ENCODE results near the gene SCAMP2.
A peak's percentile ranks its signal among the peaks of the same experiment; 100 is the strongest.

Gene SCAMP2

GRCh38 chr15:74873756-74874424 lies 725 bp upstream of the SCAMP2 start:
- peak overlapping the region; percentile 69 for H3K27ac ChIP-seq
- TF ChIP-seq CTCF (conservative IDR thresholded peaks at IDR 0.05) (no peak), ZFX (IDR thresholded peaks at IDR 0.05) (no peak)

- TF ChIP-seq ZFX (IDR thresholded peaks at IDR 0.05) (no peak), CTCF (conservative IDR thresholded peaks at IDR 0.05) (no peak)
- peak overlapping the region; percentile 69 for H3K27ac ChIP-seq
Observed at GRCh38 chr15:74872702-74873035, 496 bp downstream of the SCAMP2 start.

DNA sequence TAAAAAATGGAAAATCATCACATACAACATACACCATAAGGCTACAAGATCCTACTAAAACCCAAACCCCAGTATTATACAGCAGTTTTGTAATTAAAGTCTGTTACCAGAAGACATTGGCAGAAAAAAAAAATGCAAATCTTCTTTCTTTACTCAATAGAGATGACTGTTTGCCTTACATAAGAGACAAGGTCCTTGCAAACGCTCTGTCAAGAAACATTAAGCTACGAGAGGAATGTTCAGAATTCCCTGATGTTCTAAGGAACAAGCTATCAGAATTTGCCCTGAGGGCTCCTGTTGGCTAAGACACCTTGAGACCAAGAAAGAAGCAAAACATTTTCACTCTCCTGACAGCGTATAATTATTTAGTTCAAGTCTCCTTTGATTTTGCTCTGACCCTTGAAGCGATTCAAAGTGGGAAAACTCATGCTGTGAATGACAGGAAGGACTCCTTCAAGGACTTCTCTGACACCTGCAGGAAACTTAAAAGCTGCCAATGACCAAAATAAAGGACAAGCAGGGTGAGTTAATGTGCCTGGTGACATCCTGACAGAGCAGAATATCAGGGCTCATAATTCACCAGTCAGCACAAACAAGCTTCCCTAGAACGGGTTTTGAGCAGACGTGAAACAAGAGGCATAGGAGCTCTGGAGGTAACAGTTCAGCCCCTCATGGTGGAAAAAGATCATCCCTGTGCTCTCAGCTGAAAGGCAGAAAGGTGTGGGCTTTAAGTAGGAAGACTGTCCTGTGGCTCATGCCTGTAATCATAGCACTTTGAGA lies 2.5 kb downstream of the SCAMP2 start:
- no peak overlapping the region for H3K27ac ChIP-seq
- TF ChIP-seq CTCF (conservative IDR thresholded peaks at IDR 0.05) = no peak
- no peak for TF ChIP-seq ZFX (IDR thresholded peaks at IDR 0.05)

- TF ChIP-seq CTCF (conservative IDR thresholded peaks at IDR 0.05) (no peak), ZFX (IDR thresholded peaks at IDR 0.05) (no peak)
- H3K27ac ChIP-seq = no peak overlapping the region
Observed at GRCh38 chr15:74869726-74870407, 3.3 kb downstream of the SCAMP2 start.

DNA sequence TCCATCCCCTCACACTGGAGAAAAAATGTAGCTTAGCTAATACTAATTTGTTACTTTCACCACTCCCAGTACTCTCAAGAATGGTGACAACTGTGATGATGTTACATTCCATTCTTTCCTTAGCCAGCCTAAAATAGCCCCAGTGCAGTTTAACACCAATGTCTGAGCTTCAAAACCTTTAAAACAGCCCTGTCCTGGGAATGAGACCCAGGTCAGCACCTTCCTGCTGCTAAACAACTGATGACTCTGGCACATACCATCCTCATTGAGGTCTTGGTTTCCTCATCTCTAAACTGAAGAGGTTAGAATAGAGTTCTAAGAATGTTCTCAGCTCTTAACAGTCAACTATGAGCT lies 3.8 kb downstream of the SCAMP2 start:
- no peak overlapping the region for H3K27ac ChIP-seq
- no peak for TF ChIP-seq CTCF (conservative IDR thresholded peaks at IDR 0.05)
- TF ChIP-seq ZFX (IDR thresholded peaks at IDR 0.05) = no peak

- H3K27ac ChIP-seq = 0 out of 2 replicates have a peak overlapping the region, but pooled peaks have one; percentile 5
- no peak for TF ChIP-seq ZFX (IDR thresholded peaks at IDR 0.05)
Observed at GRCh38 chr15:74868059-74868458, 5.1 kb downstream of the SCAMP2 start.

DNA sequence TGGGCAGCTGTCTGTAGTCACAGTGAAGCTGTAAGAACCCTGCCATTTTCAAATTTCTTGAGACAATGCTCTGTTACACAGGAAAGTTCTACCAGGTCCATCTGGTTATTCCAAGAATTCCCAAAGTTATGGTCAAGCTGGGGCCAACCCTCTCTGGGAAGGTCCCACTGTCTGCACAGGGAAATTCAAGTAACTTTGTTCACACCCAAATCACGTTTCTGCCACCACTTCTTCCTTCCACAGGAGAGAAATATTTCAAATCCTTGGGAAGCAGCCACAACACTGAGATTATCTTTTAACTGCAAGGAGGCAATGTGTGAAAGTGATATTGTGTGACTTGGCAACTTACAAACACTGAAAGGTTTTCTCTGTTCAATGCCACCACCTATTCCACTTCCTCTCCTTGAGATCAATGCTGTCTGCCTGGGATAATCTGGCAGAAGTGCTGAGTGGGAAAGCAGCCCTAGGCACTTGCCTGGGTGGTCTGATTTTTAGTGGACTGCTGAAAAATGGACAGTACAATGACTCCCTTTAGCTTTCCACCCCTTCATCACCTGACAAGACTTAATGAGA lies 5.6 kb downstream of the SCAMP2 start:
- H3K27ac ChIP-seq = no peak overlapping the region
- TF ChIP-seq ZFX (IDR thresholded peaks at IDR 0.05) (no peak), CTCF (conservative IDR thresholded peaks at IDR 0.05) (no peak)
